Transverse colon (tissue), 4 donors: Measurements from ENCODE around the gene HIGD2A. TPM values are rescaled to one million over a fixed set of nuclear protein-coding genes. Genes with fewer than 3 reads are reported as not detected.

Experiments
- DNase-seq: peaks from one replicate; pipeline ENCODE4 v3.0.0-alpha.2; 2019
- H3K27ac ChIP-seq, 4 donors: fragments of 200-600 bp; sonication (generic); 2 replicates each; pipeline ENCODE4 v1.5.1; 2016 to 2018; ENCODE audit warnings: inconsistent platforms in 4 of 4
- H3K27me3 ChIP-seq: fragments of 200-600 bp; sonication (generic); 2 replicates; pipeline ENCODE4 v1.5.1; 2017; ENCODE audit warnings: inconsistent platforms
- H3K36me3 ChIP-seq, 4 donors: fragments of 200-600 bp; sonication (generic); 2 replicates each; pipeline ENCODE4 v1.5.1; 2017 to 2019; ENCODE audit warnings: inconsistent platforms in 4 of 4
- H3K4me1 ChIP-seq, 4 donors: fragments of 200-600 bp; sonication (generic); 2 replicates each; pipeline ENCODE4 v1.5.1; 2017 to 2020; ENCODE audit warnings: inconsistent platforms in 4 of 4
- H3K4me3 ChIP-seq, 4 donors: fragments of 200-600 bp; sonication (generic); 1 replicate in 1 of 4; 2 replicates in 3 of 4; pipeline versions ENCODE4 v1.5.1 to v1.6.1; 2017 to 2019; ENCODE audit warnings: inconsistent platforms in 4 of 4
- H3K9me3 ChIP-seq, 2 donors: fragments of 200-600 bp; sonication (generic); 2 replicates each; pipeline ENCODE4 v1.5.1; 2017 to 2019; ENCODE audit warnings: inconsistent platforms in 2 of 2
- EP300 ChIP-seq: sonication (generic); formaldehyde crosslinking; IDR thresholded peaks from one replicate; pipeline ENCODE4 v1.6.1; 2017; ENCODE audit warnings: antibody characterized with exemption, low read depth
- POLR2A ChIP-seq: fragments of 450-650 bp; IDR thresholded peaks from one replicate; pipeline ENCODE4 v1.6.1; 2016; ENCODE audit warnings: antibody characterized with exemption, mild to moderate bottlenecking, moderate library complexity
- POLR2AphosphoS5 ChIP-seq, 3 donors: sonication (generic); formaldehyde crosslinking; IDR thresholded peaks; one replicate each; pipeline ENCODE4 v1.6.1; 2016; ENCODE audit warnings: antibody characterized with exemption in 3 of 3
- WGBS, 2 donors: methylation state at CpG; one replicate each; pipeline ENCODE4 v1.1.5; 2018; ENCODE audit warnings: low coverage in 1 of 2; 5-methylcytosine and 5-hydroxymethylcytosine counted together
- in situ Hi-C, 4 donors: fragments of 200-750 bp; cut with MboI; loops; one replicate each; pipeline versions ENCODE4 v1.15.0 to v1.15.1; 2017; ENCODE audit warnings: low sequenced_read_pairs in 3 of 4, low pct_ligation_motif_present in 1 of 4, low pct_unique_long_range_greater_than_20kb in 1 of 4
- intact Hi-C: fragments of 100-400 bp; cut with DNase I; formaldehyde crosslinking; loops from one replicate; pipeline ENCODE4 v1.15.1; 2023; ENCODE audit warnings: low total_unique reads
- total RNA-seq, 4 donors: library from RNA; depleted of rRNA; stranded (reverse); fragments of >200 nt; gene quantifications; one replicate each; pipeline ENCODE4 v1.1.0, GENCODE V29; 2016
- TF ChIP-seq, protein P1 (sequence below), 5 experiments: fragments of 200-600 bp in 3 of 5; fragments of 450-650 bp in 2 of 5; sonication (generic) in 3 of 5; IDR thresholded peaks; 1 replicate in 2 of 5; 2 replicates in 3 of 5; pipeline ENCODE4 v1.5.1; 2016 to 2017; ENCODE audit warnings: antibody characterized with exemption in 5 of 5, inconsistent platforms in 3 of 5, mild to moderate bottlenecking in 2 of 5, moderate library complexity in 1 of 5

The HIGD2A gene
- total RNA-seq, 4 donors from 2014 or later, result 158 to 320 (median 207) TPM

- no peaks in the 10 kb centered on the region for H3K9me3 ChIP-seq
- H3K27me3 ChIP-seq, result no peaks in the 10 kb centered on the region
- in situ Hi-C loops (loop anchor here in 2 of 4 donors (10.0 to 25.0 kb wide), 2 partner anchors 162 to 174 kb away; no protein-coding TSS in a partner anchor), intact Hi-C loops (no loop called here)
- no peak for DNase-seq
- peaks cover 8 to 57% (median 40%) of the 10 kb centered on the region in 4 donors for H3K4me1 ChIP-seq
- no peaks in the 10 kb centered on the region for H3K36me3 ChIP-seq
- TF ChIP-seq, protein P1, sequence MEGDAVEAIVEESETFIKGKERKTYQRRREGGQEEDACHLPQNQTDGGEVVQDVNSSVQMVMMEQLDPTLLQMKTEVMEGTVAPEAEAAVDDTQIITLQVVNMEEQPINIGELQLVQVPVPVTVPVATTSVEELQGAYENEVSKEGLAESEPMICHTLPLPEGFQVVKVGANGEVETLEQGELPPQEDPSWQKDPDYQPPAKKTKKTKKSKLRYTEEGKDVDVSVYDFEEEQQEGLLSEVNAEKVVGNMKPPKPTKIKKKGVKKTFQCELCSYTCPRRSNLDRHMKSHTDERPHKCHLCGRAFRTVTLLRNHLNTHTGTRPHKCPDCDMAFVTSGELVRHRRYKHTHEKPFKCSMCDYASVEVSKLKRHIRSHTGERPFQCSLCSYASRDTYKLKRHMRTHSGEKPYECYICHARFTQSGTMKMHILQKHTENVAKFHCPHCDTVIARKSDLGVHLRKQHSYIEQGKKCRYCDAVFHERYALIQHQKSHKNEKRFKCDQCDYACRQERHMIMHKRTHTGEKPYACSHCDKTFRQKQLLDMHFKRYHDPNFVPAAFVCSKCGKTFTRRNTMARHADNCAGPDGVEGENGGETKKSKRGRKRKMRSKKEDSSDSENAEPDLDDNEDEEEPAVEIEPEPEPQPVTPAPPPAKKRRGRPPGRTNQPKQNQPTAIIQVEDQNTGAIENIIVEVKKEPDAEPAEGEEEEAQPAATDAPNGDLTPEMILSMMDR (IDR thresholded peaks at IDR 0.05), result no peak
- TF ChIP-seq EP300, result no peak
- TF ChIP-seq POLR2A, result no peak
- no peak for TF ChIP-seq POLR2AphosphoS5 (IDR thresholded peaks at IDR 0.05)
- H3K4me3 ChIP-seq, result no peak overlapping the region
- H3K27ac ChIP-seq, result peak overlapping the region; percentile 30 to 97 (median 64)
- WGBS, 2 donors, result 71% methylated on average over 2 of the region's 2 CpGs; no CpG with 5 or more reads in 1 of the 2 donors
Measured at GRCh38 chr5:176413255-176413565, 24.7 kb downstream of the HIGD2A start.

DNA sequence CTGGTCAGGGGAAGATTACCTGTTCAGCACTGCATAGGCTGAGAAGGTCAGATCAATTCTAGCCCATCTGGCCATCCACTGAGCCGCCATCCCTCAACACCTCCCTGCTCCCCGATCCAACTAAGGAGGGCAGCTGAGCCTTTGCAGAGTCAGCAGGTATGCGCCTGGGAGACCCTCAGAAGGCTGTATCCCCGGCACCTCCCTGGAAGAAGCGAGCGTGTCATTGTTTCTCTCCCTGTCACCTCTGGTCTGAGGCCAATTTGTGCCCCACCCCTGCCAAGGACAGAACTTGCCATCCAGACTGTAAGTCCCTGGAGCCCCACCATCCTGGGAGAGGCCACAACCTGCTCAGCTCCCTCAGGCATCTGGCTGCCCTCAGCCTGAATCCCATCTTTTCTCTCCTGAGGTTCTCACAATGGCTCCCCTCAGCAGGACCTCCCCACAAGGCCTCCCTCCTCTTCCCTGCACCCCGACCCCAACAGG lies 25.2 kb downstream of the HIGD2A start:
- in situ Hi-C loops, result loop anchor here in 2 of 4 donors (10.0 to 25.0 kb wide), 2 partner anchors 161 to 174 kb away; no protein-coding TSS in a partner anchor
- Histone ChIP-seq H3K27me3 (no peaks in the 10 kb centered on the region), H3K4me3 (no peak overlapping the region), H3K36me3 (no peaks in the 10 kb centered on the region), H3K27ac (peak overlapping the region; percentile 30 to 97 (median 70)), H3K4me1 (peaks cover 8 to 57% (median 40%) of the 10 kb centered on the region in 4 donors), H3K9me3 (no peaks in the 10 kb centered on the region)
- no peak for DNase-seq
- intact Hi-C loops, result no loop called here
- 81% methylated on average over 7 of the region's 7 CpGs; no CpG with 5 or more reads in 1 of the 2 donors for WGBS, 2 donors
- TF ChIP-seq POLR2AphosphoS5 (IDR thresholded peaks at IDR 0.05) (no peak), EP300 (no peak), POLR2A (no peak)
- TF ChIP-seq, protein P1 (IDR thresholded peaks at IDR 0.05), result no peak

GRCh38 chr5:176414704-176415103 lies 26.2 kb downstream of the HIGD2A start:
- Histone ChIP-seq H3K27ac (peak overlapping the region; percentile 93 to 97 (median 94)), H3K9me3 (no peaks in the 10 kb centered on the region), H3K36me3 (no peaks in the 10 kb centered on the region), H3K4me3 (peak overlapping the region in 2 of 4 donors; percentile 80 to 84), H3K4me1 (peaks cover 8 to 57% (median 40%) of the 10 kb centered on the region in 4 donors), H3K27me3 (no peaks in the 10 kb centered on the region)
- WGBS, 2 donors, result 61 to 86% methylated on average over 1 to 3 of the region's 3 CpGs
- intact Hi-C loops (no loop called here), in situ Hi-C loops (loop anchor here in 2 of 4 donors (10.0 to 25.0 kb wide), 2 partner anchors 160 to 173 kb away; no protein-coding TSS in a partner anchor)
- no peak for DNase-seq
- TF ChIP-seq, protein P1 (IDR thresholded peaks at IDR 0.05), result no peak
- TF ChIP-seq POLR2A, result no peak
- no peak for TF ChIP-seq POLR2AphosphoS5 (IDR thresholded peaks at IDR 0.05)
- no peak for TF ChIP-seq EP300

- in situ Hi-C loops, result loop anchor here in 2 of 4 donors (10.0 to 25.0 kb wide), 2 partner anchors 159 to 172 kb away; no protein-coding TSS in a partner anchor
- Histone ChIP-seq H3K9me3 (no peaks in the 10 kb centered on the region), H3K4me3 (peak overlapping the region; percentile 80 to 98 (median 88)), H3K36me3 (no peaks in the 10 kb centered on the region), H3K4me1 (peaks cover 8 to 57% (median 40%) of the 10 kb centered on the region in 4 donors), H3K27ac (peak overlapping the region; percentile 93 to 97 (median 94)), H3K27me3 (no peaks in the 10 kb centered on the region)
- TF ChIP-seq POLR2A, result no peak
- intact Hi-C loops, result no loop called here
- 59 to 64% methylated on average over 7 to 13 of the region's 13 CpGs for WGBS, 2 donors
- no peak for DNase-seq
Measured at GRCh38 chr5:176415240-176415951, 26.8 kb downstream of the HIGD2A start.
